ENCODE data around the gene TMEM255B.
A peak's percentile ranks its signal among the peaks of the same experiment; 100 is the strongest.

DNA sequence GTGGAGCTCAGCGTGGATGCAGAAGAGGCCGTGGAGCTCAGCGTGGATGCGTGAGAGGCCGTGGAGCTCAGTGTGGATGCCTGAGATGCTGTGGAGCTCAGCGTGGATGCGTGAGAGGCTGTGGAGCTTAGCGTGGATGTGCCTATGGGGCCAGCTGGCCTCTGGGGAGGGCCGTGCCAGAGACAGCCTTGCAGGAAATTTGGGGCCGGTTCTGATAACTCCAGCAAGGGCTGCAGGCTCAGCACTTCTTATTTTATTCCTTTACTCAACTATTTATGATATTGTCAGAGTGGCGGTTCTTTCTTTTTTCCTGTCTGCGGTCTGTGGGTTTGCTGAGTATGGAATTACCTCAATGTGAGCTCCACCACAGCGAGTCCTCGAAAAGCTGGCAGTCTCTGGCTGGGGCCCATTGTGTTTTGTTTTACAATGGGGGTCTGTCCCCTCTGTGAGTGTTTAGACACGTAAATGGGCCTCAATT, 17.8 kb upstream of the TMEM255B start:
- no peak for TF ChIP-seq CTCF (IDR thresholded peaks at IDR 0.05; ENCODE audit: low read depth, low read length)
- no peak for TF ChIP-seq POLR2A (IDR thresholded peaks at IDR 0.05; ENCODE audit: extremely low read depth, insufficient read length)
- TF ChIP-seq, protein P1, sequence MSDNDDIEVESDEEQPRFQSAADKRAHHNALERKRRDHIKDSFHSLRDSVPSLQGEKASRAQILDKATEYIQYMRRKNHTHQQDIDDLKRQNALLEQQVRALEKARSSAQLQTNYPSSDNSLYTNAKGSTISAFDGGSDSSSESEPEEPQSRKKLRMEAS (IDR thresholded peaks at IDR 0.05; ENCODE audit: low read depth, low read length): peak; percentile 58; the same call in 1 of the 2 replicates
- TF ChIP-seq MYC (IDR thresholded peaks at IDR 0.05; ENCODE audit: low read depth, low read length): peak; percentile 77; the same call in 1 of the 2 replicates

Measured in NB4 (cell line).